ENCODE results near the gene VAPA.
"Not testable (repeated sequence)": the region's sequence is repeated elsewhere in the genome, so short reads cannot be mapped to it uniquely, and the experiment has no call there.

Gene VAPA

DNA sequence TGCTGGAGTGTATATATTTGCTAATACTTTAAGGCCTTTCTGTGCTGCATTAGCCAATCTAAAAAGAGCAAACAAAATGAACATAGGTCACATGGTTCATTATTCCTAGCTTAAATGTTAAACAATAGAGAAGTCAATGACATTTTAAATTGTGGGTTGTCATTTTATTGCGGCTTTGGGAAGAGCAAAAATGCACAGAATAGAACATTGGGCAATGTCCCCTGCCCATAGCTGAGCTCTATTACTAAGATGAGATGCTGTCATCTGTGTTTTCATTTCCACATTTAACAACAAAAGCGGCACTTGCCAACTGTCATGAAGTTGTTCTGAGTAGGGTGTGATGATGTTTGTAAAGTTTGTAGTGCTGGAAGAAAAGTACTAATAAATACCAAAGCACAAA lies 3.2 kb upstream of the VAPA start:
- TF ChIP-seq CTCF (IDR thresholded peaks at IDR 0.05; ENCODE audit: borderline replicate concordance, insufficient read depth, low read depth, low read length): no peak
- H3K4me3 ChIP-seq (ENCODE audit: low read depth, low read length): no peak overlapping the region

GRCh38 chr18:9911226-9911625 lies 2.6 kb upstream of the VAPA start:
- H3K4me3 ChIP-seq (ENCODE audit: low read depth, low read length): no peak overlapping the region
- no peak for TF ChIP-seq CTCF (IDR thresholded peaks at IDR 0.05; ENCODE audit: borderline replicate concordance, insufficient read depth, low read depth, low read length)

DNA sequence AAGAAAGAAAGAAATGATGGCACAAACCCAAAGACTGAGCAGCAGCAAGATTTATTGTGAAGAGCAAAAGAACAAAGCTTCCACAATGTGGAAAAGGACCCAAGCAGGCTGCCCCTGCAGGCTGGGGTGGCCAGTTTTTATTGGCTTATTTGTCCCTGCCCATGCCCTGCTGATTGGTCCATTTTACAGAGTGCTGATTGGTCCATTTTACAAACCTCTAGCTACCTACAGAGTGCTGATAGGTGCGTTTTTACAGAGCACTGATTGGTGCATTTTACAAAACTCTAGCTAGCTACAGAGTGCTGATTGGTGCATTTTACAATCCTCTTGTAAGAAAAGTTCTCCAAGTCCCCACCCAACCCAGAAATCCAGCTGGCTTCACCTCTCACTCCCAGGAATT lies 1.5 kb upstream of the VAPA start:
- not testable (repeated sequence) for H3K4me3 ChIP-seq (ENCODE audit: low read depth, low read length)

DNA sequence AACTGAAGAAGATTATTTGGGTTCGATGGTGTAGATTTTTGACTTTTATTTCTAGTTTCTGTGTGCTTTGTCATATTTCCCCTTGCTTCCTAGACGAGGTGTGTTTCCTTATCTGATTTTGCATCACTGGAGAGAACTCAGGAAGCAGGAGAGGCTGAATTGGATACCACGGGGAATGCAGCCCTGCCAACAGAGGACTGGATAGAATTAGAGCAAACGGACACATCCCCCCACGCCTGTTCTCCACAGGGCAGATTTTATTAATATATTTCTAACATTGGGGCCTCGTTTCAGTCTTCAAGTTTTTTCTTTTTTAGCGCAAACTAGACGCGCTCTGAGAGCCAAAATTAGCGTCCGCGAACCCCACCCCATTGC lies 678 bp upstream of the VAPA start:
- TF ChIP-seq CTCF (IDR thresholded peaks at IDR 0.05; ENCODE audit: borderline replicate concordance, insufficient read depth, low read depth, low read length): no peak
- H3K4me3 ChIP-seq (ENCODE audit: low read depth, low read length): peak overlapping the region; percentile 93

DNA sequence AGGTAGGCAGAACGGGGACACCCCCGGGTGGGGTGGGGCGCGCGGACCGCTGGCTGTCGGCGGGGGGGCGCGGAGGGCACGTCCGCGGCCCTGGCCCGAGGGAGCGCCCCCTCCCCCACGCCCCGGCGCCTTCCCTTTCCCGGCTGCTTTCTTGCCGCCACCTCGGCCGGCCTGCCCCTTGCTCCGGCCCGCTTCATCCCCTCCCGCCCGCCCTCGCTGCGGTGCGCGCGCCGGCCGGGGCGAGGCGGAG lies 443 bp downstream of the VAPA start:
- H3K4me3 ChIP-seq (ENCODE audit: low read depth, low read length): peak overlapping the region; percentile 93
- no peak for TF ChIP-seq CTCF (IDR thresholded peaks at IDR 0.05; ENCODE audit: borderline replicate concordance, insufficient read depth, low read depth, low read length)

DNA sequence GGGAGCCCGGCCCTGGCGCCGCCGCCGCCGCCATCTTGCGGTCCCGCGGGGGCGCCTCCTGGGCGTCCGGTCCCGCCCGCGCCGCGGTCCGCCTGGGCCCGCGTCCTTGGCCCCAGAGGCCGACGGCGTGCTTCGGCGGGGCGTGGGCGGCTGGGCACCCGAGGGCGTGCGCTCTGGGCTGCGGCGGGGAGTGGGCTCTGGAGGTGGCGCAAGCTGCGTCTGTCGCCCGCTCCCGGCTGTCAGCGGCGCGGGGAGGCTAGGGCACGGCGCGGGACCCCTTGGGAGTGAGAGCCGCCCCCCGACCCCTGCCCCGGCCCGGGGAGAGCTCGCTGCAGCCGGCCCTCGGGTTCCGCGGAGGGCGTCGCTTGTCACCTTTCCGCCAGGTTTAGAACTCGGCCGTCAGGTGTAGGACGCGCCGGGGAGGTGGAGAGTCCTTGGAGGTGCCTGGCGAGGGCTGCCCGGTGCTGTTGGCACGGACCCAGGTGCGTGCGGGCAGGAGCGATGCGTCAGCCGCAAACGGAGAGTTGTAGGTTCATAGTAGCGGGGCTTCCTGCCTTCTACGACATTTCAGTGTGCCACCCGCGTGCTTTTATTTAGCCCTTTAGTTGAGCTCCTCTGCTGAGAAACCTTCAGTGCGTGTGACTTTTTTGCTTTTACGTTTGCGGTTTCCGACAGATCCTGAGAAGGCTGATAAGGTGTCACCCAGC lies 921 bp downstream of the VAPA start:
- peak overlapping the region; percentile 93 for H3K4me3 ChIP-seq (ENCODE audit: low read depth, low read length)
- no peak for TF ChIP-seq CTCF (IDR thresholded peaks at IDR 0.05; ENCODE audit: borderline replicate concordance, insufficient read depth, low read depth, low read length)

- peak overlapping the region; percentile 93 for H3K4me3 ChIP-seq (ENCODE audit: low read depth, low read length)
- no peak for TF ChIP-seq CTCF (IDR thresholded peaks at IDR 0.05; ENCODE audit: borderline replicate concordance, insufficient read depth, low read depth, low read length)
These were observed 1.7 kb downstream of the VAPA start for GRCh38 chr18:9915291-9916076.
